Measurements from ENCODE around the gene TRPT1.

The TRPT1 gene

GRCh38 chr11:64251753-64252002 is 25.7 kb upstream of the TRPT1 start:
- no peak for DNase-seq (ENCODE audit: low spot score)
- in situ Hi-C loops (cut with MboI; ENCODE audit: low pct_unique_long_range_greater_than_20kb, low sequenced_read_pairs, unreplicated experiment), result no loop called here
- TF ChIP-seq CTCF (IDR thresholded peaks at IDR 0.05; ENCODE audit: extremely low read depth, insufficient read depth, missing control alignments), result no peak

- peak; percentile 96 for DNase-seq (ENCODE audit: low spot score)
- TF ChIP-seq CTCF (IDR thresholded peaks at IDR 0.05; ENCODE audit: extremely low read depth, insufficient read depth, missing control alignments), result peak; percentile 73
Observed at GRCh38 chr11:64251016-64251752, 25.2 kb upstream of the TRPT1 start, which contains the start of gene PLCB3. PLCB3 (plus strand) TSS chr11:64251530; CDS start chr11:64251650, 120 bp downstream.

GRCh38 chr11:64250415-64251015 is 24.5 kb upstream of the TRPT1 start:
- no peak for TF ChIP-seq CTCF (IDR thresholded peaks at IDR 0.05; ENCODE audit: extremely low read depth, insufficient read depth, missing control alignments)
- DNase-seq (ENCODE audit: low spot score), result peak; percentile 29
- in situ Hi-C loops (cut with MboI; ENCODE audit: low pct_unique_long_range_greater_than_20kb, low sequenced_read_pairs, unreplicated experiment), result no loop called here

More at GRCh38 chr11:64251016-64251752, 25.2 kb upstream of the TRPT1 start, which contains the start of gene PLCB3:
- in situ Hi-C loops (cut with MboI; ENCODE audit: low pct_unique_long_range_greater_than_20kb, low sequenced_read_pairs, unreplicated experiment), result no loop called here

- in situ Hi-C loops (cut with MboI; ENCODE audit: low pct_unique_long_range_greater_than_20kb, low sequenced_read_pairs, unreplicated experiment), result no loop called here
- TF ChIP-seq CTCF (IDR thresholded peaks at IDR 0.05; ENCODE audit: extremely low read depth, insufficient read depth, missing control alignments), result no peak
- DNase-seq (ENCODE audit: low spot score), result no peak
Observed at GRCh38 chr11:64249563-64250414, 23.8 kb upstream of the TRPT1 start.

GRCh38 chr11:64249038-64249437 is 23.1 kb upstream of the TRPT1 start:
- no peak for TF ChIP-seq CTCF (IDR thresholded peaks at IDR 0.05; ENCODE audit: extremely low read depth, insufficient read depth, missing control alignments)
- no peak for DNase-seq (ENCODE audit: low spot score)
- in situ Hi-C loops (cut with MboI; ENCODE audit: low pct_unique_long_range_greater_than_20kb, low sequenced_read_pairs, unreplicated experiment), result no loop called here

- in situ Hi-C loops (cut with MboI; ENCODE audit: low pct_unique_long_range_greater_than_20kb, low sequenced_read_pairs, unreplicated experiment), result no loop called here
- no peak for DNase-seq (ENCODE audit: low spot score)
- TF ChIP-seq CTCF (IDR thresholded peaks at IDR 0.05; ENCODE audit: extremely low read depth, insufficient read depth, missing control alignments), result no peak
Observed at GRCh38 chr11:64248578-64248977, 22.6 kb upstream of the TRPT1 start.
